ENCODE data around the gene SLX4IP.
"Not testable (repeated sequence)": the region's sequence is repeated elsewhere in the genome, so short reads cannot be mapped to it uniquely, and the experiment has no call there.

- not testable (repeated sequence) for TF ChIP-seq CTCF (conservative IDR thresholded peaks at IDR 0.05 in 1 of 2, IDR thresholded peaks at IDR 0.05 in 1 of 2; ENCODE audit: low read depth in 1 of 2, low read length in 2 of 2); EZH2 (IDR thresholded peaks at IDR 0.05; ENCODE audit: low read length, missing control alignments)
Observed at GRCh38 chr20:10417218-10417617, 17.9 kb upstream of the SLX4IP start.
